Measurements from ENCODE around the gene C19orf38. TPM values are rescaled to one million over a fixed set of nuclear protein-coding genes. Genes with fewer than 3 reads are reported as not detected.
"Not testable (repeated sequence)": the region's sequence is repeated elsewhere in the genome, so short reads cannot be mapped to it uniquely, and the experiment has no call there.

Gene C19orf38
- total RNA-seq, 1 donor from 2014 or later: 0.33 TPM

- no peaks in the 10 kb centered on the region for H3K27me3 ChIP-seq (ENCODE audit: control insufficient read depth, insufficient read depth, low read length)
- no peak for DNase-seq (ENCODE audit: low read depth)
- H3K4me3 ChIP-seq (ENCODE audit: low read depth, low read length): no peak overlapping the region
- no peaks in the 10 kb centered on the region for H3K36me3 ChIP-seq (ENCODE audit: control insufficient read depth, insufficient read depth, low read length)
- no peak for TF ChIP-seq CTCF (IDR thresholded peaks at IDR 0.05; ENCODE audit: insufficient read depth, low read length, poor library complexity, severe bottlenecking)
Measured at GRCh38 chr19:10852098-10852800, 4.0 kb downstream of the C19orf38 start.

- H3K4me3 ChIP-seq (ENCODE audit: low read depth, low read length): no peak overlapping the region
- H3K27me3 ChIP-seq (ENCODE audit: control insufficient read depth, insufficient read depth, low read length): no peaks in the 10 kb centered on the region
- DNase-seq (ENCODE audit: low read depth): no peak
- no peaks in the 10 kb centered on the region for H3K36me3 ChIP-seq (ENCODE audit: control insufficient read depth, insufficient read depth, low read length)
- no peak for TF ChIP-seq CTCF (IDR thresholded peaks at IDR 0.05; ENCODE audit: insufficient read depth, low read length, poor library complexity, severe bottlenecking)
Measured at GRCh38 chr19:10852941-10853340, 4.7 kb downstream of the C19orf38 start.

GRCh38 chr19:10854350-10855089 lies 6.3 kb downstream of the C19orf38 start:
- H3K4me3 ChIP-seq (ENCODE audit: low read depth, low read length): no peak overlapping the region
- no peaks in the 10 kb centered on the region for H3K36me3 ChIP-seq (ENCODE audit: control insufficient read depth, insufficient read depth, low read length)
- H3K27me3 ChIP-seq (ENCODE audit: control insufficient read depth, insufficient read depth, low read length): no peaks in the 10 kb centered on the region
- TF ChIP-seq CTCF (IDR thresholded peaks at IDR 0.05; ENCODE audit: insufficient read depth, low read length, poor library complexity, severe bottlenecking): no peak
- no peak for DNase-seq (ENCODE audit: low read depth)

- H3K36me3 ChIP-seq (ENCODE audit: control insufficient read depth, insufficient read depth, low read length): no peaks in the 10 kb centered on the region
- H3K27me3 ChIP-seq (ENCODE audit: control insufficient read depth, insufficient read depth, low read length): no peaks in the 10 kb centered on the region
- DNase-seq (ENCODE audit: low read depth): no peak
- H3K4me3 ChIP-seq (ENCODE audit: low read depth, low read length): no peak overlapping the region
- peak; percentile 53 for TF ChIP-seq CTCF (IDR thresholded peaks at IDR 0.05; ENCODE audit: insufficient read depth, low read length, poor library complexity, severe bottlenecking)
Measured at GRCh38 chr19:10855879-10856522, 7.8 kb downstream of the C19orf38 start.

GRCh38 chr19:10856899-10857298 lies 8.7 kb downstream of the C19orf38 start:
- not testable (repeated sequence) for H3K27me3 ChIP-seq (ENCODE audit: control insufficient read depth, insufficient read depth, low read length); H3K4me3 ChIP-seq (ENCODE audit: low read depth, low read length); DNase-seq (ENCODE audit: low read depth); H3K36me3 ChIP-seq (ENCODE audit: control insufficient read depth, insufficient read depth, low read length)

GRCh38 chr19:10858204-10858828 lies 10.1 kb downstream of the C19orf38 start:
- peak; percentile 80 for TF ChIP-seq CTCF (IDR thresholded peaks at IDR 0.05; ENCODE audit: insufficient read depth, low read length, poor library complexity, severe bottlenecking)
- no peaks in the 10 kb centered on the region for H3K36me3 ChIP-seq (ENCODE audit: control insufficient read depth, insufficient read depth, low read length)
- H3K4me3 ChIP-seq (ENCODE audit: low read depth, low read length): no peak overlapping the region
- DNase-seq (ENCODE audit: low read depth): no peak
- H3K27me3 ChIP-seq (ENCODE audit: control insufficient read depth, insufficient read depth, low read length): no peaks in the 10 kb centered on the region
